ENCODE data around the gene MIEF2.

The MIEF2 gene

DNA sequence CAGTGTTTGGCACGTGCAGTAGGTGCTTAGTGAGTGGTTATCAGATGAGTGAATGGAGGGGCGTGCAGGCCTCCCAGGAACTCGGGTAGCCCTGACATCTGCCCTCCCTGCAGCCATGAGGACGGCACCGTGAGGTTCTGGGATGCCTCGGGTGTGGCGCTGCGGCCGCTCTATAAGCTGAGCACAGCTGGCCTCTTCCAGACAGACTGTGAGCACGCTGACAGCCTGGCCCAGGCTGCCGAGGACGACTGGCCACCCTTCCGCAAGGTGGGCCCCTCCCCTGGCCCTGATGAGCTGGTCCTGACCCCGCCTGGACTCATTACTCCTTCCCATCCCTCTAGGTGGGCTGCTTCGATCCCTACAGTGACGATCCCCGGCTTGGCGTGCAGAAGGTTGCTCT is 24.0 kb upstream of the MIEF2 start:
- no peaks in the 10 kb centered on the region for H3K9me3 ChIP-seq (ENCODE audit: control insufficient read depth, insufficient read depth, low read depth, low read length)
- no peaks in the 10 kb centered on the region for H3K4me1 ChIP-seq (ENCODE audit: control insufficient read depth, insufficient read depth, low read length)
- no peak overlapping the region for H3K4me3 ChIP-seq (ENCODE audit: low read depth, low read length)
- H3K27ac ChIP-seq (ENCODE audit: low read depth, low read length), result no peak overlapping the region
- H3K27me3 ChIP-seq (ENCODE audit: control insufficient read depth, insufficient read depth, low read length), result no peaks in the 10 kb centered on the region
- H3K9ac ChIP-seq (ENCODE audit: low read length), result no peak overlapping the region
- H3K36me3 ChIP-seq (ENCODE audit: control insufficient read depth, insufficient read depth, low read length), result peaks cover 92% of the 10 kb centered on the region

DNA sequence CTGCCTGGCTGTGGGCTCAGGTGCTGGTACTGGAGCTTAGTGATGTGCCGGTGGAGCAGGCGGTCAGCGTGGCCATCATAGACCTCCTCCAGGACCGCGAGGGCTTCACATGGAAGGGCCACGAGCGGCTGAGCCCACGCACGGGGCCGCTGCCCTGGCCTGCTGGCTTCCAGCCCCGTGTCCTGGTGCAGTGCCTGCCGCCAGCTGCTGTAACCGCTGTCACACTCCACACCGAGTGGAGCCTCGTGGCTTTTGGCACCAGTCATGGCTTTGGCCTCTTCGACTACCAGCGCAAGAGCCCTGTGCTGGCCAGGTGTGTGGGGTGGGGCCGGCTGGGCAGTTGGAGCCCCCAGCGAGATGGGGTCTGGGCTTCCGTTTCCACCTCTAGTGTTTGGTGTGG is 23.0 kb upstream of the MIEF2 start:
- Histone ChIP-seq H3K9me3 (ENCODE audit: control insufficient read depth, insufficient read depth, low read depth, low read length) (no peaks in the 10 kb centered on the region), H3K4me3 (ENCODE audit: low read depth, low read length) (no peak overlapping the region), H3K36me3 (ENCODE audit: control insufficient read depth, insufficient read depth, low read length) (peaks cover 95% of the 10 kb centered on the region), H3K9ac (ENCODE audit: low read length) (no peak overlapping the region), H3K27me3 (ENCODE audit: control insufficient read depth, insufficient read depth, low read length) (no peaks in the 10 kb centered on the region), H3K4me1 (ENCODE audit: control insufficient read depth, insufficient read depth, low read length) (no peaks in the 10 kb centered on the region), H3K27ac (ENCODE audit: low read depth, low read length) (no peak overlapping the region)

DNA sequence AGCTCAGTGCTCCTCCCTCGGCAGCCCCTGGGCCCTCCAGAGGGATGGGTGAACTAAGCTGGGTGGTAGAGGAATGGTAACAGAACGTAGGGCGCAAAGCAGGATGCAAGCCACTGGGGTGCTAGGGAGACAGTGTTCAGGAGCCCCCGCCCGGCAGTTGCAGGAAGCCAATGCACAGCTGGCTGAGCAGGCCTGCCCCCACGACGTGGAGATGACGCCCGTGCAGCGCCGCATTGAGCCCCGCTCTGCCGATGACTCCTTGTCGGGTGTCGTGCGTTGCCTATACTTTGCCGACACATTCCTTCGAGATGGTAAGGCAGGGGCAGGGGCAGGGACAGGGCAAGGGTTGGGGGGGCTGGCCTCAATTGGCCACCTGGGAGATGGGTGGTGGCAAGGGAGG is 22.2 kb upstream of the MIEF2 start:
- no peaks in the 10 kb centered on the region for H3K27me3 ChIP-seq (ENCODE audit: control insufficient read depth, insufficient read depth, low read length)
- H3K4me3 ChIP-seq (ENCODE audit: low read depth, low read length), result no peak overlapping the region
- no peak overlapping the region for H3K9ac ChIP-seq (ENCODE audit: low read length)
- H3K4me1 ChIP-seq (ENCODE audit: control insufficient read depth, insufficient read depth, low read length), result no peaks in the 10 kb centered on the region
- H3K9me3 ChIP-seq (ENCODE audit: control insufficient read depth, insufficient read depth, low read depth, low read length), result no peaks in the 10 kb centered on the region
- peaks cover 92% of the 10 kb centered on the region for H3K36me3 ChIP-seq (ENCODE audit: control insufficient read depth, insufficient read depth, low read length)
- H3K27ac ChIP-seq (ENCODE audit: low read depth, low read length), result no peak overlapping the region

DNA sequence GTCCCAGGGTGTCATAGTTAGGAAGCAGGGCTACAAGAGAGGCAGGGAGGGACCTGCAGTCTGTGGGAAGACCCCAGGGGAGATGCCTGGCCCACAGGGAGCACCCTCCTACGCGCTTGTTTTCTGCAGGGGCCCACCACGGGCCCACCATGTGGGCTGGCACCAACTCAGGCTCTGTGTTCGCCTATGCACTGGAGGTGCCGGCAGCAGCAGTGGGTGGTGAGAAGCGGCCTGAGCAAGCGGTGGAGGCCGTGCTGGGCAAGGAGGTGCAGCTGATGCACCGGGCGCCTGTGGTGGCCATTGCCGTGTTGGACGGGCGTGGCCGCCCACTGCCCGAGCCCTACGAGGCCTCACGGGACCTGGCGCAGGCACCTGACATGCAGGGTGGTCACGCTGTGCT is 20.0 kb upstream of the MIEF2 start:
- Histone ChIP-seq H3K27me3 (ENCODE audit: control insufficient read depth, insufficient read depth, low read length) (no peaks in the 10 kb centered on the region), H3K27ac (ENCODE audit: low read depth, low read length) (no peak overlapping the region), H3K36me3 (ENCODE audit: control insufficient read depth, insufficient read depth, low read length) (peaks cover 86% of the 10 kb centered on the region), H3K9ac (ENCODE audit: low read length) (no peak overlapping the region), H3K4me3 (ENCODE audit: low read depth, low read length) (no peak overlapping the region), H3K9me3 (ENCODE audit: control insufficient read depth, insufficient read depth, low read depth, low read length) (no peaks in the 10 kb centered on the region), H3K4me1 (ENCODE audit: control insufficient read depth, insufficient read depth, low read length) (no peaks in the 10 kb centered on the region)

DNA sequence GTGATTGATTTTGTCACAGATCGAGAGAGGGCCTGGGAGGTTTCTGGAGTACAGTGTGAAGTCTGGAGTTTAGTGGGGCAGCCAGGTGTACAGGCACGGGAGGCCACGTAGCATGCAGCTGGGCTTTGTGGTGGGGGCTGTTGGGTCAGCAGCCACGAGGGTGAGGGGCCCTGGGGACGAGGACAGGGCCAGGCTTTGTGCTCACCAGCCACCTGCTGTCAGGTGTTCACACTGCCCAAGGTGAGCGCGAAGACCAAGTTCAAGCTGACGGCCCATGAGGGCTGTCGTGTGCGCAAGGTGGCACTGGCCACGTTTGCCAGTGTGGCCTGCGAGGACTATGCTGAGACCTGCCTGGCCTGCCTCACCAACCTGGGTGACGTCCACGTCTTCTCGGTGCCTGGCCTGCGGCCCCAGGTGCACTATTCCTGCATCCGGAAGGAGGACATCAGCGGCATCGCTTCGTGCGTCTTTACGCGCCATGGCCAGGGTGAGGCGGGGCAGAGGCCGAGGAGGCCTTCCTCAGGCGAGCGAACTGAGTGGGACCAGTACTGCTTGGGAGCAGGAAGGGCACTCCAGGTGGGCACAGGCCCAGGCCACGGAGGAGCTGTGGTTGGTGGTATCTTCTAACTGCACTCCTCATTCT is 19.1 kb upstream of the MIEF2 start:
- no peak overlapping the region for H3K4me3 ChIP-seq (ENCODE audit: low read depth, low read length)
- peaks cover 86% of the 10 kb centered on the region for H3K36me3 ChIP-seq (ENCODE audit: control insufficient read depth, insufficient read depth, low read length)
- no peaks in the 10 kb centered on the region for H3K27me3 ChIP-seq (ENCODE audit: control insufficient read depth, insufficient read depth, low read length)
- no peak overlapping the region for H3K27ac ChIP-seq (ENCODE audit: low read depth, low read length)
- H3K9ac ChIP-seq (ENCODE audit: low read length), result no peak overlapping the region
- no peaks in the 10 kb centered on the region for H3K9me3 ChIP-seq (ENCODE audit: control insufficient read depth, insufficient read depth, low read depth, low read length)
- peaks cover 5% of the 10 kb centered on the region for H3K4me1 ChIP-seq (ENCODE audit: control insufficient read depth, insufficient read depth, low read length)

DNA sequence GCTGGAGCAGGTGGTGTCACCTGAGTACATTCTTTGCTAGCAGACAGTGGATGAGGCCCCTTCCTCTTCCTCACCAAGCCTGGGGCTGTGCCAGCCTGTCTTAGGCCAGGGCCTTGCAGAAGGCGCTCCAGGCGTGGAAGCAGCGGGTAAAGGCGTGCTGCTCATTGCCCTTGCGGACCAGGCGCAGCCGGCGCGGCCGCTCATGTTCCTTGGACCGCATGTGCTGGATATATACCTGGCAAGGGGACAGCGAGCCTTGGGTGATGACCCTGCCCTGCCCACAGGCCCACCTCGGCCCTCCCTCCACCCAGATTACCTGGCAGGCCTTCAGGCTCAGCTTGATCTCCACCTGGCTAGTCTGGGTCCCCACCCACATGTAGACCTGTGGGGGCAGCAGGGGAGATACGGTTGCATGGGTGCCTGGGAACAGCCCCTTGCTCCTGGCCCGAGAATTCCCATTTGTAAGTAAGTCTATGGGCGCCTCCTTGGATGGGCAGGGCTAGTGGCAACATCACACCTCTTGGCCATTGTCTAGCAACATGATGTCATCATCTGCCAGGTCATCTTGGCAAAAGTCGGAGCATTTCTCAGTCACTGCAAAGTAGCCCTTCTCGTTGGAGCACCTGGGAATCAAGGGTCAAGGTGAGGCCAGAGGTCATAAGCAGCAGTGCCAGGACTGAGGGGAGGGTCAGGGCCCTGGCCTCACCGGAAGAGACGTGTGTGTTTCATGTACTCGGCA is 15.3 kb upstream of the MIEF2 start:
- peaks cover 78% of the 10 kb centered on the region for H3K36me3 ChIP-seq (ENCODE audit: control insufficient read depth, insufficient read depth, low read length)
- H3K27me3 ChIP-seq (ENCODE audit: control insufficient read depth, insufficient read depth, low read length), result no peaks in the 10 kb centered on the region
- no peak overlapping the region for H3K9ac ChIP-seq (ENCODE audit: low read length)
- H3K9me3 ChIP-seq (ENCODE audit: control insufficient read depth, insufficient read depth, low read depth, low read length), result no peaks in the 10 kb centered on the region
- no peak overlapping the region for H3K4me3 ChIP-seq (ENCODE audit: low read depth, low read length)
- H3K4me1 ChIP-seq (ENCODE audit: control insufficient read depth, insufficient read depth, low read length), result peaks cover 16% of the 10 kb centered on the region
- no peak overlapping the region for H3K27ac ChIP-seq (ENCODE audit: low read depth, low read length)

DNA sequence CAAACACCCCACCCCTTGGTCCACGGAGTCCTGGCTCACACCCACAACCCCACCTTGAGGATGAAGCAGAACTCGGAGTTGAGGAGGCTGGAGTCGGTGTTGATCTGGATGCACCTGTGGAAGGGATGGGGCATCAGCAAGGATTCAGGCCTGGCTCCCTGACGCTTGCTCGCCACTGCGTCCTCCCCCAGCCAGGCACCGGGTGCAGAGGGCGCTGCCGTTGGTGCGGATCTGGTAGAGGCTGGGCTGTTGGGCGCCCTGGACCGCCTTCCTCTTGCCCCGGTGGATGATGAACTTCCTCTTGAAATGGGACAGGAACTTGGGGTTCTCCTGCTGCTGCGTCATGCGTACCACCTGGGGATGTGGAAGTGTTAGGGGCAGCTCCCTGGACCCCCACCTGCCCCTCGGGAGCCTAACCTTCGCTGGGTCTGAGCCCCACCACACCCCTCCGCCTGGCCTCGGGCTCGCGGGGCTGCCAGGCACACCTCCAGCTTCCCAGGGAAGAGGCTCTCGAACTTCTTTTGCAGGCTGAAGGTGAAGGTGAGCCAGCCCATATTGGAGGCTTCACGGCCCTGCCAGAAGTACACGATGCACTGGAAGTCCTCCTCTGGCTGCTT is 14.2 kb upstream of the MIEF2 start:
- Histone ChIP-seq H3K4me3 (ENCODE audit: low read depth, low read length) (peak overlapping the region; percentile 49), H3K36me3 (ENCODE audit: control insufficient read depth, insufficient read depth, low read length) (peaks cover 78% of the 10 kb centered on the region), H3K9ac (ENCODE audit: low read length) (no peak overlapping the region), H3K27me3 (ENCODE audit: control insufficient read depth, insufficient read depth, low read length) (no peaks in the 10 kb centered on the region), H3K9me3 (ENCODE audit: control insufficient read depth, insufficient read depth, low read depth, low read length) (no peaks in the 10 kb centered on the region), H3K4me1 (ENCODE audit: control insufficient read depth, insufficient read depth, low read length) (peaks cover 16% of the 10 kb centered on the region), H3K27ac (ENCODE audit: low read depth, low read length) (0 out of 2 replicates have a peak overlapping the region, but pooled peaks have one; percentile 4)

DNA sequence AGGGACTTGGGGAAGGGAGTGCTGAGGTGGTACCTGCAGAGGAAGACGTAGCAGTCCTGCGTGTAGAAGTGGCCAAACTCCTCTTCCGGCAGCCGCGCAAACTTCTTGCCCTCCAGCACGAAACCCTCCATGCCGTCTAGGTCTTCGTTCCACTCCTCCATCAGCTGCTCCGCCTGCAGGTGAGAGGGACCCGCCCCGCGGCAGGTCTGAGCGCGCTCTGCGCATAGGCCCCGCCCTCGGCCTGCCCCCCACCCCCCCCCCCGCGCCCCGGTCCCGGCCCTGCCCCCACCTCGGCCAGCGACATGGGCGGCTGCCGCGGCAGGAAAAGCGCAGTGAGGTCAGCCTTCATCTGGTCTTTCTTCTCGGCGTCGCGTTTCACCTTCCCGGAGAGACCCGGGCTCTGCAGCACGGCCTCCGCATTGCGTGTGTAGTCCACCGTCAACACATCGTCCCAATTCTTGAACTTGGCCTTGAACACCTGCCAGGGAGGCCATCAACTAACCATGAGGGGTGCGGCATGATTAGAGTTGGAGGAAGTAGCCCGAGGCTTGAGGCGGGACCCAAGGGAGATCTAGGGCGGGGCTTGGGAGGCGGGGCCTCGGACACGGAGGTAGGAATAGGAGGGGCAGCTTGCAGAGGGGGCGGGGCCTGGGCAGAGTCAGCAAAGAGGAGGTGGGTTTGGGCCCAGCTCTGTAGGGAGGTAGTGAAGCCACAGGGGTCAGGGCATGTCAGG is 13.4 kb upstream of the MIEF2 start:
- peaks cover 16% of the 10 kb centered on the region for H3K4me1 ChIP-seq (ENCODE audit: control insufficient read depth, insufficient read depth, low read length)
- H3K9ac ChIP-seq (ENCODE audit: low read length), result peak overlapping the region; percentile 63
- H3K36me3 ChIP-seq (ENCODE audit: control insufficient read depth, insufficient read depth, low read length), result peaks cover 78% of the 10 kb centered on the region
- H3K9me3 ChIP-seq (ENCODE audit: control insufficient read depth, insufficient read depth, low read depth, low read length), result no peaks in the 10 kb centered on the region
- H3K27ac ChIP-seq (ENCODE audit: low read depth, low read length), result 0 out of 2 replicates have a peak overlapping the region, but pooled peaks have one; percentile 4
- H3K4me3 ChIP-seq (ENCODE audit: low read depth, low read length), result peak overlapping the region; percentile 59
- no peaks in the 10 kb centered on the region for H3K27me3 ChIP-seq (ENCODE audit: control insufficient read depth, insufficient read depth, low read length)

DNA sequence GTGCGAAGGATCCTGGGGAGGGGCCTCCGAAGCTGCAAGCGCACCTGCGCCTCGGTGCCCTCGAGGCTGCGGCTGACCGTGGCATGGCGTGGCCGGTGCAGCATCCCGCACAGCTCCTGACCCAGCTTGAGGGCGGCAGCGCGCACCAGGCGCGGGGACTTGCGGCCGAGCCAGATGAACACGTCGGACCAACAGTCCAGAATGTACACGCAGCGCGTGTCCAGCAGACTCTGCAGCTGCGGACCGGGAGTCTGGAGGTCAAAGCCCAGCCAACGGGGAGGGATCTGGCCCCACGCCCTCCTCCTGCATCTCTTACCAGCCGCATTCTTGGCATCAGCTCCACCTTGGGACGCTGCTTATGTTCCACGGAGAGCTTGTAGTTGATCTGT is 12.9 kb upstream of the MIEF2 start:
- H3K9me3 ChIP-seq (ENCODE audit: control insufficient read depth, insufficient read depth, low read depth, low read length), result no peaks in the 10 kb centered on the region
- no peak overlapping the region for H3K9ac ChIP-seq (ENCODE audit: low read length)
- peaks cover 78% of the 10 kb centered on the region for H3K36me3 ChIP-seq (ENCODE audit: control insufficient read depth, insufficient read depth, low read length)
- no peak overlapping the region for H3K27ac ChIP-seq (ENCODE audit: low read depth, low read length)
- H3K4me1 ChIP-seq (ENCODE audit: control insufficient read depth, insufficient read depth, low read length), result peaks cover 16% of the 10 kb centered on the region
- peak overlapping the region; percentile 59; the same call in 1 of the 2 replicates for H3K4me3 ChIP-seq (ENCODE audit: low read depth, low read length)
- no peaks in the 10 kb centered on the region for H3K27me3 ChIP-seq (ENCODE audit: control insufficient read depth, insufficient read depth, low read length)

DNA sequence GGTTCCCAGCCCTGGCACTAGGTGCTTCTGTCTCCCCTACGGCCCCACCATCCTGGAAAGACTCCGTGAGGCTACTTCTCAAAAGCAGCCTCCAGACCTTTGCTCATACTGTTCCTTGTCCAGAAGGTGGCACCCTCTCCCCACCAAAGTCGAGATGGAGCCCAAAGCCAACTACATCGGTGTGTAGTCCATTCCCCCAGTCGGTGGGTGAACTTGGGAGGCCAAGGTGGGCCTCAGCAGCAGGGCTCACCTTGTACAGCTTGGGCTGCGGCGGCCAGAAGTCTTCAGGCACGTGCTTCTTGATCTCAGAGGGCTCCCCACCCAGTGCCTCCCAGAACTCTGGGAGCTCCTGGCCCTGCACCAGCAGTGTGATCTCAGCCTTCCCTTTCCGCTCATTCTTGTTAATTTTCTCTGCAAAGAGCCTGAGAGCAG is 12.1 kb upstream of the MIEF2 start:
- Histone ChIP-seq H3K27ac (ENCODE audit: low read depth, low read length) (no peak overlapping the region), H3K36me3 (ENCODE audit: control insufficient read depth, insufficient read depth, low read length) (peaks cover 81% of the 10 kb centered on the region)

More for the DNA sequence above, 12.1 kb upstream of the MIEF2 start:
- Histone ChIP-seq H3K27me3 (ENCODE audit: control insufficient read depth, insufficient read depth, low read length) (no peaks in the 10 kb centered on the region), H3K9ac (ENCODE audit: low read length) (no peak overlapping the region), H3K4me3 (ENCODE audit: low read depth, low read length) (no peak overlapping the region), H3K9me3 (ENCODE audit: control insufficient read depth, insufficient read depth, low read depth, low read length) (no peaks in the 10 kb centered on the region), H3K4me1 (ENCODE audit: control insufficient read depth, insufficient read depth, low read length) (peaks cover 16% of the 10 kb centered on the region)
